HG03442 (cell line): ENCODE data around the gene FADS2.

ENCODE experiments used
- ATAC-seq: cut with Tn5 transposase; IDR thresholded peaks from one replicate; pipeline ENCODE4 v1.9.1; 2021; ENCODE audit warnings: mild to moderate bottlenecking, moderate library complexity; ENCODE audit not compliant: unreplicated experiment

Gene FADS2

DNA sequence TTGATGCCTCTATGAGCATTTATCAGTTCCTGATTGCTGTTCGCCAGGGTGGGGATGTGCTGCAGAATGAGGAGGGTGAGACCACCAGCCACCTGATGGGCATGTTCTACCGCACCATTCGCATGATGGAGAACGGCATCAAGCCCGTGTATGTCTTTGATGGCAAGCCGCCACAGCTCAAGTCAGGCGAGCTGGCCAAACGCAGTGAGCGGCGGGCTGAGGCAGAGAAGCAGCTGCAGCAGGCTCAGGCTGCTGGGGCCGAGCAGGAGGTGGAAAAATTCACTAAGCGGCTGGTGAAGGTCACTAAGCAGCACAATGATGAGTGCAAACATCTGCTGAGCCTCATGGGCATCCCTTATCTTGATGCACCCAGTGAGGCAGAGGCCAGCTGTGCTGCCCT, 32.6 kb upstream of the FADS2 start:
- no peak for ATAC-seq

DNA sequence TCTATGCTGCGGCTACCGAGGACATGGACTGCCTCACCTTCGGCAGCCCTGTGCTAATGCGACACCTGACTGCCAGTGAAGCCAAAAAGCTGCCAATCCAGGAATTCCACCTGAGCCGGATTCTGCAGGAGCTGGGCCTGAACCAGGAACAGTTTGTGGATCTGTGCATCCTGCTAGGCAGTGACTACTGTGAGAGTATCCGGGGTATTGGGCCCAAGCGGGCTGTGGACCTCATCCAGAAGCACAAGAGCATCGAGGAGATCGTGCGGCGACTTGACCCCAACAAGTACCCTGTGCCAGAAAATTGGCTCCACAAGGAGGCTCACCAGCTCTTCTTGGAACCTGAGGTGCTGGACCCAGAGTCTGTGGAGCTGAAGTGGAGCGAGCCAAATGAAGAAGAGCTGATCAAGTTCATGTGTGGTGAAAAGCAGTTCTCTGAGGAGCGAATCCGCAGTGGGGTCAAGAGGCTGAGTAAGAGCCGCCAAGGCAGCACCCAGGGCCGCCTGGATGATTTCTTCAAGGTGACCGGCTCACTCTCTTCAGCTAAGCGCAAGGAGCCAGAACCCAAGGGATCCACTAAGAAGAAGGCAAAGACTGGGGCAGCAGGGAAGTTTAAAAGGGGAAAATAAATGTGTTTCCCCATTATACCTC, 32.1 kb upstream of the FADS2 start:
- no peak for ATAC-seq

DNA sequence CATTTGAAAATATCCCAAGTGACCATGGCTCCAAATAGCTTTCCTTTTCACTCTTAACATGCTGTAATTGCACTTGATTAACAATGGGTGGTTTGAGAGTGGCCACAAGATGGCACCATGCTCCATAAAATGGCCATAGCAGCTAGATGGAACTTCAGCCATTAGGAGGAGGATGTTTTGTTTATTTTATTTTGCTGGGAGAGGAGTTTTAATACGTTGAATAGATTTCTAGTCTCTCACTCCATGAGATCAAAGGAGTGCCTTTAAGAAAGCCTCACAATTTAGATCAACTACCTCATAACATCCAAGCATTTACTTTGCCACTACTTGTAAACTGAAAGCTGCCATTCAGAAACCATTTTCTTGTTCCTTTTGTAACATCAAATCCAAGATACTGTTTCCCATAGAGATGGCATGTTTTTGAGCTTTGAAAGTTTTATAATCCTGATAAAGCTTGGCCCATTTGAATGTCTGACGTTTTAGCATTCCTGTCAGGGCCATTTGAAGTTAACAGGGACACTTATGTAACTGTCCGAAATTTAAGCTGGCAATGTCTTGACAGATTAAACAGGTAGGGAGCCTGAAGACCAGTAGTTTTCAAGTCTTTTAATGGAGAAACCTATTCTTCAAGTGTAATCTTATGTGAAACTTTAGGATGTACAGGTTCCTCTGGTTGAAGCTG, 30.7 kb upstream of the FADS2 start:
- ATAC-seq: no peak

GRCh38 chr11:61799665-61800284, 28.3 kb upstream of the FADS2 start:
- ATAC-seq: no peak

- ATAC-seq: no peak
Measured at GRCh38 chr11:61800331-61801281, 27.5 kb upstream of the FADS2 start.

DNA sequence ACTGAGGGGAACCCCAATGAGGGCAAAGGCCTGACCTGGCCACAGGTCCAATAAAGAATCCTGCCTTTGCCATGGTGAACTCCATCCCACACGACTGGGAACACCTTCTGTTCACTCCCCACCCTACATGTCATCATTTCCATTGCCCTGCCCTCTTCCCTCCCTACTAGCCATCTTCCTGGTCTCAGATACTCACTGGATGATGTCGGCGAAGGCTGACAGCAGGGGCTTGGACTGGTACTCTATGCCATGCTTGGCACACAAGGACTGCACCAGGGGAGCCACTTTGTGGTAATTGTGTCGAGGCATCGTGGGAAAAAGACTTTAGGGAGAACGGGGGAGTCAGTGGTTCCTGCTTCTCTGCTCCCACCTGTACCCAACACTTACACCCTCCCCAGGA, 25.5 kb upstream of the FADS2 start:
- no peak for ATAC-seq

DNA sequence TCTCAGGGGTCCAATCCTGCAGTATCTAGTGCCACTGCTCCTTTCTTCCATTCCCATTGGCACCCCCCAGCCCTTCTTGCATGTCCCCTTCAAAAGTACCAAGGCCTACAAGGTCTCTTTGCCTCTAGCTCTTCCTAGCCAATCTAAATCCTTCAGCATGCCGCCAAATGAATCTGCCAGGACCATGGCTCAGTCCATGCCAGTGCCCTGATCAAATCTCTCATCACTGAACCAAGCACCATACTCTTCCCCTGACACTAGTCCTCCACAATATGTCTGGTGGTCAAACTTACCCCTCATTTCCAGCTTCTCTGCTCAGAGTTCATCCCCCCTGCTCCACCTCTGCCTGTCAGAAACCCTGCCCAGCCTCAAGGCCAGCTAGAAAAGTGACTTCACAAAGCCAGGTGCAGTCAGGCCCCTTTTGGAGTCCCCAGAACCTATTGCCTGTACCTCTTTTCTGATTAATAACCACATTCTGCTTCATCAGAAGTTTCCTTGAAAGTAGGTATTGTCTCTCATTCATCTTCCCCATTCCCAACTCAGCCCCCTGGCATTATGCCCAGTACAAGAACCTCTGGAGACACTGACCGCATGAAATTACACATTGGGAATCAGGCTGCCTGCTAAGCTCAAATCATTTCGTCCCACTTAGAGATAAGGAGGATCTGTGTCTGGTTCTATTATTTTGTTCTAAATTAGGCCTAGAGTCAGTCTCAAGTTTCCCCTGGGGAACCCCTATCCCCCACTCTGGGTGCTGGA, 24.0 kb upstream of the FADS2 start:
- ATAC-seq: no peak

DNA sequence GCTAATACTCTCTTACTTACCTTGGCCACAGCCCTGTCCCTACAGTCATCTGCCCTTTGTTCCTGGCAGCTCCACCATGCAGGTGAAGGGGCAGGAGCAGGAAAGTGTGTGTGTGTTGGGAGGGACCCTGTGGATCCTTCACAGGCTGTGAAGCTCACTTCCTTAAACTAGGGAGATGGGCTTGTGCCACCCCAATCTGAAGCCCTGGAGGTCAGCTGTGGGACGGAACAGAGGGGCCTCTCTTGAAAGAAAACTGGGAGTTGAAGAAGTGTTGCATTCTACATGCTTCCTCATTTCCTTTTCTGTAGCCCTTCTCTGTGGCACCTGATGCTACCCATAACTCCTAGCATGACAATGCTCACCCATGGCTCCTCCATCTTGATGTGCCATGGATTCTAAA, 23.0 kb upstream of the FADS2 start:
- no peak for ATAC-seq

DNA sequence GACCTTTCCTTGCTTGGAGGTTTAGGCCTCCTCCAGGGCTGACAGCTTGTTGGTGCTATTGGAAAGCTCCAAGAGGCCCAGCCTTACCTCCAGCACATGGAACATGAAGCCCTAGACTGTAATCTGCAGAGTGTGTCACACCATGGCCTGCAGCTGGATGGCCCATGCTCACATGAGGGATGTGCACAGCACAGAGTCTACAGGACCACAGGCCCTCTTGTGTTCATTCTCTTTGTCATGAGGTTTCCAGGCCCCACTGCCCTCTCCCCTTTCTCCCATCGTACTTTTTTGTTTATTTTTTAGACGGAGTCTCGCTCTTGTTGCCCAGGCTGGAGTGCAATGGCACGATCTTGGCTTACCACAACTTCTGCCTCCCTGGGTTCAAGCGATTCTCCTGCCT, 21.3 kb upstream of the FADS2 start:
- no peak for ATAC-seq

GRCh38 chr11:61810671-61811175, 17.4 kb upstream of the FADS2 start:
- ATAC-seq: no peak

DNA sequence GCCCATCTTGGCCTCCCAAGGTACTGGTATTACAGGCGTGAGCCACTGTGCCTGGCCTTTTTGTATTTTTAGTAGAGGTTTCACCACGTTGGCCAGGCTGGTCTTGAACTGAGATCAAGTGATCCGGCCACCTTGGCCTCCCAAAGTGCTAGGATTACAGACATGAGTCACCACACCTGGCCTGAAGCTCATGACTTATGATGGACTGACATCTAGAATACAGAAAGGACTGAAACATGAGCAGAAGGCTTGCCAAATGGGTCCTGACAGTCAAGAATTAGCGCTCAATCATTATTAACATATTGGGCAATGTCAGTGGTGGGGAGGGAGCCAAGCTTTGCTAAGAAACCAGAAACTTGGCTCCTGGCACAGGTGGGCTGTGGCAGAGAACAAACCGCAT, 16.3 kb upstream of the FADS2 start:
- ATAC-seq: no peak

DNA sequence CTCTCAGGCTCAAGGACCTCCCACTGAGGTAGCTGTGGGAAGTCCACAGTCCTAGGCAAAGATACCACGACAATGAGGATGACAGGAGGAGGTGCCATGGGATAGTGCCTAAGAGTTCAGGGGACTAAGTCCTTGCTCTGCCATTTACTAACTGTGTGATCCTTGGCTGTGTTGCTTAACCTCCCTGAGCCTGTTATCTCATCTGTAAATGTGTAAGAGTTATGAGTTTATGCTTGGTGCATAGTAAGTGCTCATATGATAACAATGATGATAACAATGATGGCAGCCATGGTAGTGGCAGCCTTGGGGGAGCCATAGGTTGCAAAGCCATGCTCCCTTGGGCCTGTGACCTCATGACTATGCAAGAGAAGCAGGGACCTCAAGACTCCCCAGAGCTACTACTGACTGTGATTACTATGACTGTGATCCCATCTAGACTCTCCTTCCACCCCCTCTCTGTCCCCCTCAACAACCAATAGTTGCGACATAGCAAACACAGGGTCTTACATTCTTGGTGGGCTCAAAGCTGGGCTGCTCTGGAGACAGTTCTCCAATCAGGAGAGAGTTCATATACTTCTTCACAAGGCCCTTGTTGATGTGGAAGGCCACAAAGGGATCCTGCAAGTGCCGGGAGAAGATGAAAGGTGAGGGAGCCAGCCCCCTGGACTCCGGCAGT, 15.2 kb upstream of the FADS2 start:
- ATAC-seq: no peak

GRCh38 chr11:61814247-61814957, 13.7 kb upstream of the FADS2 start:
- ATAC-seq: no peak

GRCh38 chr11:61814958-61815789, 12.9 kb upstream of the FADS2 start:
- peak; percentile 42 for ATAC-seq

GRCh38 chr11:61815790-61816735, 12.0 kb upstream of the FADS2 start:
- ATAC-seq: peak; percentile 19

DNA sequence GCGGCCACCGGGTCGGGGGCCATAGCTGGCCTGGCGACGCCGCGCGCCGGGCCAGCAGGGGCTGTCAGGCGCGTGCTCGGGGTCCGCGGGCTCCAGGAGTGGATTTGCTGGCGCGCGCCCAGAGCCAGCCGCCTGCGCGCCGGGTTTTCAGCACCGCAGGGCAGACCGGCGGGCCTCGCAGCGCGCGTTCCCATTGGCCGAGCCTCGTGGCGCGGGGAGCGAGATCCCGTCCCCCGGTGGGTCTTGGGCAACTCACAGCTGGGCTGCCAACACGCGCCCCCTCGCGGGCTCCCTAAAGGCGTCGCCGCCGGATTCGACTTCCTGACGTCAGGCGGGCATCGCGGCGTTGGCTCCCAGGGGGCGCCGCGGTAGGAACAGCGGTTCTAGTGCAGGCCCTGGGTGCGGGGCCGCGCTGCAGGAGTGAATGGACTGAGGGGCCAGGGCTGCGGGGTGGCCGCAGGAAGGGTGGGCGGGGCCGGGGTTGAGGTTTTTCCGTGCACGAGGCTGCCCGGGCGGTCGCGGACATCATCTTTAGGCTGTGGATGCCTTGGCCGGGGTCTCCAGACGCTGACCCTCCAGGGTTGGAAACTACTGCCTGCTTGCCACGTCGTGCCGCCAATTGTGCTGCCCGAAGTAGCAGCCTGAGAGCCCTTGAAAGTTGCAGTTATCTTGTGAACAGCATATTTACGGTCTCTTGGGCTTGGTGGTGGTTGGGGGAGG, 11.2 kb upstream of the FADS2 start, which contains the start of gene FADS1:
TSS of gene FADS1 (minus strand) at position 268 of the 720 bp plus-strand sequence. CDS start at position 194, 74 bp downstream.
- ATAC-seq: peak; percentile 54
